Activated CD4-positive, alpha-beta T cell treated with anti-CD3 and anti-CD28 coated beads, Interleukin-2, amount 50 U/mL, for 16 hours (primary cell): ENCODE measurements around the gene SPTBN1.

Experiments
- DNase-seq: peaks from one replicate; pipeline ENCODE4 v3.0.0-alpha.2; 2020

Gene SPTBN1

GRCh38 chr2:54638103-54638502 lies 182.0 kb downstream of the SPTBN1 start:
- no peak for DNase-seq

GRCh38 chr2:54638774-54639187 lies 182.7 kb downstream of the SPTBN1 start:
- no peak for DNase-seq

- no peak for DNase-seq
Observed at GRCh38 chr2:54639609-54640008, 183.5 kb downstream of the SPTBN1 start.

- DNase-seq: no peak
Observed at GRCh38 chr2:54640834-54641540, 184.9 kb downstream of the SPTBN1 start.

GRCh38 chr2:54641988-54642387 lies 185.9 kb downstream of the SPTBN1 start:
- DNase-seq: no peak

GRCh38 chr2:54642677-54643430 lies 186.7 kb downstream of the SPTBN1 start:
- no peak for DNase-seq

GRCh38 chr2:54644236-54644635 lies 188.1 kb downstream of the SPTBN1 start:
- no peak for DNase-seq

- DNase-seq: no peak
Observed at GRCh38 chr2:54646170-54646927, 190.2 kb downstream of the SPTBN1 start.

- no peak for DNase-seq
Observed at GRCh38 chr2:54648256-54648655, 192.1 kb downstream of the SPTBN1 start.

- no peak for DNase-seq
Observed at GRCh38 chr2:54649191-54649590, 193.1 kb downstream of the SPTBN1 start.

GRCh38 chr2:54649633-54650032 lies 193.5 kb downstream of the SPTBN1 start:
- no peak for DNase-seq

- no peak for DNase-seq
Observed at GRCh38 chr2:54650612-54651011, 194.5 kb downstream of the SPTBN1 start.

- DNase-seq: no peak
Observed at GRCh38 chr2:54651291-54651690, 195.2 kb downstream of the SPTBN1 start.

- peak; percentile 19 for DNase-seq
Observed at GRCh38 chr2:54652540-54652939, 196.4 kb downstream of the SPTBN1 start.

- no peak for DNase-seq
Observed at GRCh38 chr2:54653572-54654204, 197.6 kb downstream of the SPTBN1 start.

GRCh38 chr2:54655046-54655809 lies 199.1 kb downstream of the SPTBN1 start:
- peak; percentile 15 for DNase-seq

- DNase-seq: no peak
Observed at GRCh38 chr2:54656863-54657262, 200.7 kb downstream of the SPTBN1 start.

- peak; percentile 46 for DNase-seq
Observed at GRCh38 chr2:54657664-54658083, 201.5 kb downstream of the SPTBN1 start.

- DNase-seq: peak; percentile 70
Observed at GRCh38 chr2:54658564-54659071, 202.5 kb downstream of the SPTBN1 start.

- no peak for DNase-seq
Observed at GRCh38 chr2:54659527-54659926, 203.4 kb downstream of the SPTBN1 start.

GRCh38 chr2:54660752-54661151 lies 204.6 kb downstream of the SPTBN1 start:
- no peak for DNase-seq

GRCh38 chr2:54663424-54664030 lies 207.4 kb downstream of the SPTBN1 start:
- no peak for DNase-seq
